Stromal cell of bone marrow (primary cell): ENCODE results near the gene CDH7.

Source experiments
- DNase-seq: peaks from one replicate; pipeline ENCODE4 v3.0.0-alpha.2; 2012; ENCODE audit warnings: low read depth

Gene CDH7

GRCh38 chr18:65750389-65751154 lies at the start of gene CDH7:
Gene CDH7, plus strand, starts transcription at chr18:65751012. Its CDS starts 11,831 bp downstream, at chr18:65762843.
- DNase-seq, result no peak

- DNase-seq, result no peak
These were observed 46.8 kb upstream of the CDH7 start for GRCh38 chr18:65704046-65704445.

GRCh38 chr18:65706646-65707045 lies 44.2 kb upstream of the CDH7 start:
- no peak for DNase-seq

GRCh38 chr18:65711493-65711892 lies 39.3 kb upstream of the CDH7 start:
- no peak for DNase-seq

GRCh38 chr18:65721619-65722018 lies 29.2 kb upstream of the CDH7 start:
- no peak for DNase-seq

- DNase-seq, result no peak
These were observed 25.4 kb upstream of the CDH7 start for GRCh38 chr18:65725251-65726050.

- DNase-seq, result no peak
These were observed 15.7 kb upstream of the CDH7 start for GRCh38 chr18:65735155-65735554.

GRCh38 chr18:65737471-65737955 lies 13.3 kb upstream of the CDH7 start:
- no peak for DNase-seq

GRCh38 chr18:65746936-65747335 lies 3.9 kb upstream of the CDH7 start:
- no peak for DNase-seq

GRCh38 chr18:65748321-65748720 lies 2.5 kb upstream of the CDH7 start:
- DNase-seq, result no peak

- DNase-seq, result no peak
These were observed 971 bp upstream of the CDH7 start for GRCh38 chr18:65749841-65750240.

GRCh38 chr18:65751155-65752085 lies 608 bp downstream of the CDH7 start:
- no peak for DNase-seq

GRCh38 chr18:65752625-65753325 lies 2.0 kb downstream of the CDH7 start:
- no peak for DNase-seq

- no peak for DNase-seq
These were observed 2.7 kb downstream of the CDH7 start for GRCh38 chr18:65753520-65753919.

- no peak for DNase-seq
These were observed 3.3 kb downstream of the CDH7 start for GRCh38 chr18:65754121-65754520.

- no peak for DNase-seq
These were observed 4.8 kb downstream of the CDH7 start for GRCh38 chr18:65755616-65756015.

- no peak for DNase-seq
These were observed 9.6 kb downstream of the CDH7 start for GRCh38 chr18:65760457-65760856.

GRCh38 chr18:65761636-65762295 lies 11.0 kb downstream of the CDH7 start:
- DNase-seq, result no peak

GRCh38 chr18:65762556-65762955 lies 11.7 kb downstream of the CDH7 start:
- no peak for DNase-seq

GRCh38 chr18:65767406-65767805 lies 16.6 kb downstream of the CDH7 start:
- DNase-seq, result no peak
